ENCODE data around the gene RNPS1.

Gene RNPS1

DNA sequence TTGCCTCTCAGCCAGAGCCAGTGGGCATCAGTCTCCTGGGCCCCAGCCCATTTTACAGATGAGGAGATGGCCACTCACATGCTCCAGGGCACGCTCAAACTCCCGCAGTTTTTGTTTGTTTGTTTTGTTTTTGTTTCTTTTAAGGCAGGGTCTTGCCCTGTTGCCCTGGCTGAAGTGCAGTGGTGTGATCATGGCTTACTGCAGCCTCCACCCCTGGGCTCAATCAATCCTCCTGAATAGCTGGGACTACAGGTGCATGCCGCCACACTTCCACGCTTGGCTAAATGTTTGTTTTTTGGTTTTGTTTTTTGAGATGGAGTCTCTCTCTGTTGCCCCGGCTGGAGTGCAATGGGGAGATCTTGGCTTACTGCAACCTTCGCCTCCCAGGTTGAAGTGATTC lies 41.0 kb downstream of the RNPS1 start:
- TF ChIP-seq, protein P1, sequence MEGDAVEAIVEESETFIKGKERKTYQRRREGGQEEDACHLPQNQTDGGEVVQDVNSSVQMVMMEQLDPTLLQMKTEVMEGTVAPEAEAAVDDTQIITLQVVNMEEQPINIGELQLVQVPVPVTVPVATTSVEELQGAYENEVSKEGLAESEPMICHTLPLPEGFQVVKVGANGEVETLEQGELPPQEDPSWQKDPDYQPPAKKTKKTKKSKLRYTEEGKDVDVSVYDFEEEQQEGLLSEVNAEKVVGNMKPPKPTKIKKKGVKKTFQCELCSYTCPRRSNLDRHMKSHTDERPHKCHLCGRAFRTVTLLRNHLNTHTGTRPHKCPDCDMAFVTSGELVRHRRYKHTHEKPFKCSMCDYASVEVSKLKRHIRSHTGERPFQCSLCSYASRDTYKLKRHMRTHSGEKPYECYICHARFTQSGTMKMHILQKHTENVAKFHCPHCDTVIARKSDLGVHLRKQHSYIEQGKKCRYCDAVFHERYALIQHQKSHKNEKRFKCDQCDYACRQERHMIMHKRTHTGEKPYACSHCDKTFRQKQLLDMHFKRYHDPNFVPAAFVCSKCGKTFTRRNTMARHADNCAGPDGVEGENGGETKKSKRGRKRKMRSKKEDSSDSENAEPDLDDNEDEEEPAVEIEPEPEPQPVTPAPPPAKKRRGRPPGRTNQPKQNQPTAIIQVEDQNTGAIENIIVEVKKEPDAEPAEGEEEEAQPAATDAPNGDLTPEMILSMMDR (IDR thresholded peaks at IDR 0.05; ENCODE audit: low read depth, low read length): no peak
- DNase-seq (ENCODE audit: low read depth, low spot score): no peak
- in situ Hi-C loops (cut with HindIII; ENCODE audit: low sequenced_read_pairs): no loop called here
- H3K4me3 ChIP-seq (ENCODE audit: low read depth, low read length): no peak overlapping the region

DNA sequence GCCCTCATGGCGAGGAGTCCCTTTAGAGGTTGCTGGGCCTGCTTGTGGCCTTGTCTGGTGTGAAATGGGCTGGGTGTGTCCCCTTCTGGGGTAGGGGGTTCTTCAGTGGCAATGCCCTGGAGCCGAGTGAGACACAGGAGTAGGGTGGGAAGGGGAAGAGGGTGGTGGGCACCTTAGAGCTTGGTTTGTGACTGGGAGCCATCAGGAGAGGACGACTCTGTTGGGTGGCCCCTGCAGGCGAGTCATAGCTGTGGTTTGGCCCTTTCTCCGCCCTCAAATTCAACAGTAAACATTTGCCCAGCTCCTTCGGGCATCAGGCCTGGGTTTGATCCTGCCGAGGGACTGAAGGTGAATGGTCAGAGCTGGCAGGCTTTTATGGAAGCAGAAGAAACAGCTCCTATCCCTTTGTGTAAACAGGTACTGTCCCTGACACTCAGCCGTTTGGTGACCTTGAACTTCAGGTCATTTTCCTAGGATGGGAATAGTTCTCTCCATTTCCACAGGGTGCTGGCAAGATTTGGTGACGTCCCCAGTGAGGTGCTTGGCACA lies 41.6 kb downstream of the RNPS1 start:
- TF ChIP-seq, protein P1 (IDR thresholded peaks at IDR 0.05; ENCODE audit: low read depth, low read length): no peak
- no peak for DNase-seq (ENCODE audit: low read depth, low spot score)
- H3K4me3 ChIP-seq (ENCODE audit: low read depth, low read length): no peak overlapping the region
- in situ Hi-C loops (cut with HindIII; ENCODE audit: low sequenced_read_pairs): no loop called here

DNA sequence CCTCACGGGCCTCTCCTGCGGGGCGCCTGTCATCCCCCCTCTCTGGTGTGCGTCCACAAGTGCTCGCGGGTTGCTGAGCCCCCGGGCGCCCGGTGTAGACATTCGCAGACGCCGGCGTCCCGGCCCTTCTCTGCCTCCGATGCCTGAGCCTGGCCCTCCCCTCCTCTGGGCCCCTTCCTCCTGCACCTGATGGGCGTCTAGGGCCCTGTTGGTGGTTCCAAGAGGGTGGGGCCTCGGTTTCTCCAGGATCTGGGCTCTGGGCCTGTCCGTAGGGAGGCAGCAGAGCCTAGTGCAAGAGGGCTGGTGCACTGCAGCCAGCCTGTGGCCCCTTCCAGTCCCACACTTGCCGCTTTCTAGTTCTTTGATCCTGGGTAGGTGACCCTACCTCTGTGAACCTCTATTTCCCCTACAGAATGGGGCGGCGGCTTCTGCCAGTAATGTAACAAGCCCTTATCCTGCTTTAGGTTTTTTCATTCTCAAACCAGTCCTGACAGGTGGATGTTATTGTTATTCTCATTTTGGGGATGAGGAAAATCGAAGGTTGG lies 43.9 kb downstream of the RNPS1 start:
- H3K4me3 ChIP-seq (ENCODE audit: low read depth, low read length): peak overlapping the region; percentile 90
- TF ChIP-seq, protein P1 (IDR thresholded peaks at IDR 0.05; ENCODE audit: low read depth, low read length): peak; percentile 42
- peak; percentile 45 for DNase-seq (ENCODE audit: low read depth, low spot score)
- in situ Hi-C loops (cut with HindIII; ENCODE audit: low sequenced_read_pairs): no loop called here

DNA sequence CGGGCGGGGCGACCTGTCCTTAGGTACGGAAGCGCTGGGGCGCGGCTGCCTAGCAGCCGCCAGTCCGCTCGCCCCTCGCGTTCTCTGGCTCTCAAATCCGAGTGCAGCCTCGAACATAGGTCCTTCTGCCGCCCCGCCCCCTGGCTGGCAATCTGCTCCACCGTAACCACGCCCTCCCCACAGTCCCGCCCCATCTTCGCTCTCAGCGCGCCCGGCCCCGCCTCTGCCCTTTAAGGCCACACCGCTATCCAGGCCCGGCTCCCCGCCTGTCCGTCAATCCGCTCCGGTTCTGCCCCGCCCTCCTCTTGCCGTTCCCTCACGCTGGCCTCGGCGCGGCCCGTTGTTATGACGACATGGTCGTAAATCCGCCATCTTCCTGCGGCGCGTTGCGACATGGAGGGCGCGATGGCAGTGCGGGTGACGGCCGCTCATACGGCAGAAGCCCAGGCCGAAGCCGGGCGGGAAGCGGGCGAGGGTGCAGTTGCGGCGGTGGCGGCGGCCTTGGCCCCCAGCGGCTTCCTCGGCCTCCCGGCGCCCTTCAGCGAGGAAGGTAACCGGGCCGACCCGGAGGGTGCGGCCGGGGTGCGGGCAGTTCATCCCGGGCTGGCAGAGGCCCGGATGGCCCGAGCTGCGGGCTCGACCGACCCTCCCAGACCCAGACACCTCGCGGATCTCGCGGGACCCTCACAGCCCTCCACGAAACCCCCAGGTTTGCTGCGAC lies 44.5 kb downstream of the RNPS1 start, which contains the start of gene E4F1:
TSS of gene E4F1 (plus strand) at position 371 of the 721 bp plus-strand sequence. CDS start at position 394, 23 bp downstream.
- TF ChIP-seq, protein P1 (IDR thresholded peaks at IDR 0.05; ENCODE audit: low read depth, low read length): no peak
- DNase-seq (ENCODE audit: low read depth, low spot score): peak; percentile 100
- peak within 1 kb of the TSS; percentile 90 for H3K4me3 ChIP-seq (ENCODE audit: low read depth, low read length)
- in situ Hi-C loops (cut with HindIII; ENCODE audit: low sequenced_read_pairs): no loop called here

DNA sequence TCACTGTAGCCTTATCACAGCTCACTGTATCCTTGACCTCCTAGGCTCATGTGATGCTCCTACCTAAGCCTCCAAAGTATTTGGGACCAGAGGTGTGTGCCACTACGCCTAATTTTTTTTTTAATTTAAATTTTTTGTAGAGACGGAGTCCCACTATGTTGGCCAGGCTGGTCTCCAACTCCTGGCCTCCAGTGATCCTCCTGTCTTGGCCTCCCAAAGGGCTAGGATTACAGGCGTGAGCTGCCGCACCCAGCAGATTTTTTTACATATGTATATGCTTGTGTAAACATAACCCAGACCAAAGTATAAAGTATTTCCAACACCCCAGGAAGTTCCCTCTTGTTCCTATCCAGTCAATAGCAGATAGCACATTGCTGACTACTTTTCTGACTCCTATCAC lies 51.6 kb downstream of the RNPS1 start:
- TF ChIP-seq, protein P1 (IDR thresholded peaks at IDR 0.05; ENCODE audit: low read depth, low read length): no peak
- no peak for DNase-seq (ENCODE audit: low read depth, low spot score)
- no peak overlapping the region for H3K4me3 ChIP-seq (ENCODE audit: low read depth, low read length)
- in situ Hi-C loops (cut with HindIII; ENCODE audit: low sequenced_read_pairs): no loop called here

DNA sequence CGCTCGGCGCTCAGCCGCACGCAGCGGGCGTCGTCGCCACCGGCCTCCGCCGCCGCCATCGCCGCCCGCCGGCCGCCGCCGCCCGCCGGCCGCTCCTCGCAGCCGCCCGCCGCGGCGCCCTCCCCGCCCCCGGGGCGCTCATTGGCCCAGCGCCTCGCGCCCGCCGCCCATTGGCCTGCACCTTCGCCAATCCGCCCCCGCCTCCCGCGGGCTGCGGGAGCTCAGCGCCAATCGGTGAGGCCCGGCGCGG lies 53.3 kb downstream of the RNPS1 start, which contains the start of gene PGP:
TSS of gene PGP (minus strand) at position 122 of the 250 bp plus-strand sequence. CDS start at position 59, 63 bp downstream.
- TF ChIP-seq, protein P1 (IDR thresholded peaks at IDR 0.05; ENCODE audit: low read depth, low read length): no peak
- in situ Hi-C loops (cut with HindIII; ENCODE audit: low sequenced_read_pairs): no loop called here
- no peak for DNase-seq (ENCODE audit: low read depth, low spot score)
- H3K4me3 ChIP-seq (ENCODE audit: low read depth, low read length): peak within 1 kb of the TSS; percentile 71

Measured in astrocyte of the spinal cord (primary cell).